HG03457 (cell line): ENCODE results near the gene VPS25.
"Not testable (repeated sequence)": the region's sequence is repeated elsewhere in the genome, so short reads cannot be mapped to it uniquely, and the experiment has no call there.

Source experiments
- ATAC-seq: cut with Tn5 transposase; IDR thresholded peaks from one replicate; pipeline ENCODE4 v1.9.1; 2021; ENCODE audit warnings: moderate number of reproducible peaks; ENCODE audit not compliant: unreplicated experiment

Gene VPS25

GRCh38 chr17:42768006-42768405 lies 5.2 kb upstream of the VPS25 start:
- not testable (repeated sequence) for ATAC-seq

GRCh38 chr17:42769964-42770363 lies 3.3 kb upstream of the VPS25 start:
- ATAC-seq: not testable (repeated sequence)

GRCh38 chr17:42772945-42773289 lies 332 bp upstream of the VPS25 start:
- no peak for ATAC-seq

GRCh38 chr17:42774066-42774745 lies 957 bp downstream of the VPS25 start:
- ATAC-seq: no peak

- no peak for ATAC-seq
Observed at GRCh38 chr17:42775534-42776098, 2.4 kb downstream of the VPS25 start.

- ATAC-seq: no peak
Observed at GRCh38 chr17:42778570-42778969, 5.3 kb downstream of the VPS25 start.

- no peak for ATAC-seq
Observed at GRCh38 chr17:42779304-42779935, 6.2 kb downstream of the VPS25 start.

GRCh38 chr17:42779936-42780850 lies 6.9 kb downstream of the VPS25 start, which contains the start of gene WNK4:
WNK4 (plus strand) TSS chr17:42780610; CDS start chr17:42780699, 89 bp downstream.
- ATAC-seq: no peak

- ATAC-seq: no peak
Observed at GRCh38 chr17:42780851-42781638, 7.8 kb downstream of the VPS25 start.

- no peak for ATAC-seq
Observed at GRCh38 chr17:42781639-42782165, 8.5 kb downstream of the VPS25 start.

- no peak for ATAC-seq
Observed at GRCh38 chr17:42782166-42783061, 9.2 kb downstream of the VPS25 start.

- no peak for ATAC-seq
Observed at GRCh38 chr17:42783062-42783790, 10.0 kb downstream of the VPS25 start.

GRCh38 chr17:42783791-42784138 lies 10.5 kb downstream of the VPS25 start:
- no peak for ATAC-seq

GRCh38 chr17:42784409-42784808 lies 11.2 kb downstream of the VPS25 start:
- ATAC-seq: no peak

GRCh38 chr17:42784811-42785592 lies 11.8 kb downstream of the VPS25 start:
- no peak for ATAC-seq

- ATAC-seq: no peak
Observed at GRCh38 chr17:42787266-42787665, 14.0 kb downstream of the VPS25 start.

- no peak for ATAC-seq
Observed at GRCh38 chr17:42791948-42792347, 18.7 kb downstream of the VPS25 start.

GRCh38 chr17:42792545-42792944 lies 19.3 kb downstream of the VPS25 start:
- no peak for ATAC-seq
